Skin of body (tissue), 2 donors: ENCODE data around the gene BICDL2. TPM values are rescaled to one million over a fixed set of nuclear protein-coding genes. Genes with fewer than 3 reads are reported as not detected.

Experiments
- DNase-seq: peaks from one replicate; lab custom pipeline; 2025; lab: John Stamatoyannopoulos, UW
- total RNA-seq: library from RNA; depleted of rRNA; stranded (reverse); fragments of >200 nt; gene quantifications from one replicate; pipeline ENCODE4 v1.2.3, GENCODE V29; 2014

Gene BICDL2
- total RNA-seq, 1 donor from 2014 or later = 10.9 TPM

DNA sequence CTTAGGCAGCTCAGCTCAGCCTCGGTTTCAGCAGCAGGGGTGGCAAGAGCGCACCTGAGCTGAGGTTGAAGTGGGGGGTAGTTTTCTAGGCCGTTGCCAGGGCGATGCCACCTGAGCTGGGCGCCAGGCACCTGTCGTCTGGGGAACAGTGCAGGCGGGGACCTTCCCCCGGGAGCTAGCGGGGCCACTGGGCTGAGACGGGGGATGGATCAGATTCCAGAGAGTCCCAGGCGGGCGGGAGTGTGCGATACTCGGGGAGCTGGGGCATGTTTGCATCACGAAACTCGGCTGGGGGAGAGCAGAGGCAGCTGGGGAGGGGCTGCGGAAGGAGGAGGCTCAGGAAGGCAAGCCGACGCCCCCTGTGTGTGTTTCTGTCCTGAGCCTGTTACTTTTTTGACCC is 24.5 kb downstream of the BICDL2 start:
- DNase-seq = no peak

DNA sequence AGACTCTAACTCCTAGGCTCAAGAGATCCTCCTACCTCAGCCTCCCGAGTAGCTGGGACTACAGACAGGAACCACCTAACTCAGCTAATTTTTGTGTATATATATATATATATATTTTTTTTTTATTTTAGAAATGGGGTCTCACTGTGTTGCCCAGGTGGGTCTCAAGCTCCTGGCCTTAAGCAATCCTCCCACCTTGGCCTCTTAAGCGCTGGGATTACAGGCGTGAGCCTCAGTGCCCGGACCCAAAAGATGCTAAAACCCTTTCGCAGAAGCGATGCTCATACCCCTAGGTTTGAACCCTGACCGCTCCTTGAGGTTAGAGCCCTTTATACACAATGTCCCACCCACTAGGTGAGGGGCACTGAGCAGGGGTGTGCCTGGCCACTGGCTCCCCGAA is 26.2 kb downstream of the BICDL2 start:
- no peak for DNase-seq

DNA sequence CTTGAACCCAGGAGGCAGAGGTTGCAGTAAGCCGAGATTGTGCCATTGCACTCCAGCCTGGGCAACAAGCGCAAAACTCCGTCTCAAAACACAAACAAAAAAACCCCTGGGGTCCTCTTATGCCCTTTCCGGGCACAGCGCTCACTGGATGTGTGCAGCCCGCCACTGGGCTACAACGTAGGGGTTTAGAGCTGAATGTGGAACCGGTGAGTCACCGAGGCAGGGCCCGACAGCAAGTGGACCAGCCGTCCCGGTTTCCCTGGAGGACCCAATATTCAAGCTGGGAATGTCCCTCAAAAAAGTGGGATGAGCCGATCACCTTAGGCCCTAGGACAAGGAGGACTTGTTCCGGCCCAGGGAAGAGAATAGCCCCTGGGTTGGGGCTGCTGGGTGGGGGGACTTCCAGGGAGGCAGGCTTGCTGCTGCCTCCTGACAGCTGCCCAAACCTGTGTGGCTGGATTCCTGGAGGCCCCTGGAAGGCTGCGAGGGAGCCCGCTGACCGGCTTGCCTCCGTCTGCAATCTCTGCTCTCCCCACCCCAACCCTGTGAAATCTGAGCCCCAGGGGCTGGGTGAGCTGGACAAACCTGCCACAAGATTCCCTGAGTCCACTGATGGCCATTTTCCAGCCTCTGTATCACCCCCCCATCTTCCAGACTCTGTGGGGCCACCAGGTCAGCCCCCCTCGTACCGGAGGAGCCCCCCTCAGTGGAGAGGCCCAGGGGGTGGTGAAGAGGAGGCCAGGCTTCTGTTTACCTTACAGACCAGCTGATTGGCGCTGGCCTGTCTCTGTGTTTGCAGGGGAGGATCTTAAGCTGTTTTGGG is 27.0 kb downstream of the BICDL2 start:
- no peak for DNase-seq

DNA sequence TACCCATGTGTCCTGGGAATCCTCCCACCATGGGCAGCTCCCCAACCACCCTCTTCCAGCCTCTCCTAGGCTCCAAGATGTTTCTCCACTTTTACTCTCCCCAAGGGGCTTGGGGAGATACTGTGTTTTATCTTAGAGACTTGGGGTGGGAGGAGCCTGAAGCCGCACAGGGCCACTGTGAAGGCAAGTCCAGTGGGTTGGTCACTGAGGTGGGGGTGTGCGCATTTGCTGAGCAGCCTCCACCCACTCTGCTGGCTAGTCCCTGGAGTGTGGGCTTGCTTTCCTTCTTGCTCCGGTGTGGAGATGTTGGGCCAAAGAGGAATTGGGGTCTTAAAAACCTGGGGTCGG is 28.1 kb downstream of the BICDL2 start:
- no peak for DNase-seq

DNA sequence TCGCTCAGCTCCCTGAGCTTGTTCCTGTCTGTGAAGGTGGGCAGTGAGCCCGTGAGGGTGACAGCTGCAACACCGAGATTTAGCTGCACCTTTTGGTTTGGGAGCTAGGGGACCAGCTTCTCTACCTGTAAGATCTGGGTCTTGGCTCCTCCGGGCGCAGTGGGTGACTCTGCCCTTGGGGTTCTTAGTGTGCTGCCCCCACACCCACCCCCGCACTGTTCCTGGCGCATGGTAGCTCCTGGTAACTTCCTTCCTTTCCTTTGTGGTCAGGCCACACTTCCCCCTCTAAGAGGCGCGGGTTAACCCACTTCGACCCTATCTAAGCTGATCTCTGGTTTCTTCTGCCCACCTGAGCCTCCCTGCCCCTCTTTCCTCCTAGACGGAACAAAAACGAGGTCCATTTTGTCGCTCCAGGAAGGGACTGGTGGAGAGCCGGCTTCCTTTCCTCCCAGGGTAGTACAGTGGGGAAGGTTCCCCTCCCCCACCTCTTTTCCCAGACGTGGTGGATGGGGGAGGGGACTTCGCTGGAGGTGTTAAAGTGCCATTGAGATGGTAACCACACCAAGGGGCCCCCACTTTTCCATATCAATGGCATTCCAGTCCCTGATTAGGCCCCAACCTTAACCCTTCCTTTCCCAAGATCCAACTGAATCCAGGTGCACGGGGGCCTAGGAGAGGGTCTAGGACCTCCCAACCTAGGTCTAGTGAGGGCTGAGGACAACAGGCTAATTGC is 28.6 kb downstream of the BICDL2 start:
- DNase-seq = no peak

DNA sequence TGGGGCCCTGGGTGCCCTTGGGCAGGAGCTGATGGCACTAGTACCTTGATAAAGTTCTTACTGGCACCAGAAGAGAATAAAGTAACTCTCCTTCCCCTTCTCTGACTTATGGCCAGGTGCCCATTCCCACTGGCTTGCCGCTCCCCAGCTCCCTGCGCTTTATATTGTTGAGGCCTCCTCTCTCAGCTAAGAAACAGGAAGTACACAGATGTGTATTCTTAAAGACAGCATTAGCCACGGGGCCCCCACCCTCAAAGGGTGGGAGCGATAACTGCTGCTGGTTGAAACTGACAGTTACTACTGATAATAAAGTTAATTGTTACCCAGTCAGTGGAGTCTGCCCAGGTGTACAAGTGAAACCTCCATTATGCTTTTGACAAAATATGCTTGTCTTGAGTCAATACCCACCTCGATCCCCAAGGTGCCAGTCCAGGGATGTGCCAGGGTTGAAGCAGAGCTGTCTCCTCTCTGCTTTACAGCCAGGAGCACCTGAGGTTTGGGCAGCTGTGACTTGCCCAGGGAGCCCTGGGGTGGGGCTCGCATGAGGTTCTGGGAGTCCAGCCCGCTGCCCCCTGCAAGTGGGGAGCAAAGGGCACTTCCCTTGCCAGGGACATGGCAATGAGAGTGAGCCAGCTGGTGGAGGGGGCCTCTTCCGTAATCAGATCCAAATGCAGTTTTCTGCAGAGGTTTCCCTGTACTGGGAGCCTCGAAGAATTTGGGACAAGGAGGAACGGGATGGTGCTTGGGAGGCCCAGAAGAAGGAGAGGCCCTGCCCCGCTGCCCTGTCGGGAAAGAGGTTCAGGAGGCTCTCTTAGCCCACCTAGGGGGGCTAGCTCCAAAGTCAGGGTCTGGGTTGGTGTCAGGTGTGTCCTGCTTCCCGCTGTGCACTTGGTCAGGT is 29.4 kb downstream of the BICDL2 start:
- DNase-seq = no peak

DNA sequence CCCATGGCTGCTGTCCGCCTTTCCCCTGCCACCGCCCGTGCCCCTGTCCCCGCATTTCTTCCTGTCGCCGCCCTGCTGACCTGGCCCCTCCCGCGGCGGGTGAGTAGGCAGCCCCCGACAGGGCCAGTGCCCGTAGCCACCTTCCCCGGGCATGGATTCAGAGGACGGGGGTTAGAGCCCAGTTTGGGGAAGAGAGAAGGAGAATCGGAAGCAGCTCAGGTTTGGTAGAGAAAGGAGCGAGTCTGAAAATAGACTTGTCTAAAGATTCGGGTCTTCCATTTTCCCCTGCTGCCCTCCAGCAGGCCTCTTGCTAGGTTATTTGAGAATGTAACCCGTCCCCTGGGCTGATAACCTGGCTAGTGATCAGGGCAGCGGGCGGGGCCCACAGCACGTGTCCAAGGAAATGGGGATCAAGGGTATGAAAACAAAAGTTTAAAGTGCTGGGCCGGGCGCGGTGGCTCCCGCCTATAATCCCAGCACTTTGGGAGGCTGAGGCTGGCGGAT is 31.9 kb downstream of the BICDL2 start:
- no peak for DNase-seq

DNA sequence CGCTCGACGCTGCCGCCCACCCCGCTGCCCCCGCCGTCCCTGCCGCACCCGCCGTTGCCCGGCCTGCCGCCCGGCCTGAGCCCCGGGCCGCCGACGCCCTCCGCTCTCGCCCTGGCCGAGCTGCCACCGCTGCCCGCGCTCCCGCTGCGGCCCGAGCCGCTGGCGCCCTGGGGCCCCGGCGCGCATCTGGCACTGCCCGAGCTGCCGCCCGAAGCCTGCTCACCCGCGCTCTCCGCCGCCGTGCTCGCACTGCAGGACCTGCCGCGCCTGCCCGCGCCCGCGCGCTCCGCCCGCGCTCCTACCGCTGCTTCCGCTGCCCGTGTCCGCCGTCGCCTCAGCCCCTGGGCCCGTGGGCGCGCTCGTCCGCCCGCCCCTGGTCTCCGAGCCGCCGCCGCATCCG is 32.4 kb downstream of the BICDL2 start:
- DNase-seq = no peak

DNA sequence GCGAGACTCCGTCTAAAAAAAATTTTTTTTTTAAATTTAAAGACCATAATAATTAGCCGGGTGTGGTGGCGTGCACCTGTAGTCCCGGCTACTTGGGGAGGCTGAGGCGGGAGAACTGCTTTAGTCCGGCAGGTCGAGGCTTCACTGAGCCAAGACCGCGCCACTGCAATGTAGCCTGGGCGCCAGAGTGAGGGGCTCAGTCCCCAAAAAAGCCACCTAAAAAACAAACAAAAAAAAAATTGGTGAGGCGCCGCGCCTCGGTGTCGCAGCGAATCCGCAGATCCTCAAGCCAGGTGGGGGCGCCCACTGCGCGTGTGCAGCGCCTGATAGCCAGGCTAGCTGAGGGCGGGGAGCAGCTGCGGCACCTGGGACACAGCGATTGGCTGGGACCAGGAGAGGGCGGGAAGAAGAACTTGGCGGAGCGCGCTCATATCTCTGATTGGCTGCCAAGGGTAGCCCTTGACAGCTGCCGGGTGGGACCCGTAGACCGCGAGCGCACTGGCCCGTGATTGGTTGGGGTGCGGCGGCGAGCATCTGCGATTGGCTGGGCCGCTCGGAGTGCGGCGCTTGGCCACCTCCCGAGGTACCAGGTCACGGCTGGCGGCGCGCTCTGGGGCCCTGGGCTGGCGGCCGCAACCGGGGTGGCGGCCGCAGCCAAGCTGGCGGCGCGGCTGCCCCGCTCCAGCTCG is 33.0 kb downstream of the BICDL2 start:
- DNase-seq = peak; percentile 94

DNA sequence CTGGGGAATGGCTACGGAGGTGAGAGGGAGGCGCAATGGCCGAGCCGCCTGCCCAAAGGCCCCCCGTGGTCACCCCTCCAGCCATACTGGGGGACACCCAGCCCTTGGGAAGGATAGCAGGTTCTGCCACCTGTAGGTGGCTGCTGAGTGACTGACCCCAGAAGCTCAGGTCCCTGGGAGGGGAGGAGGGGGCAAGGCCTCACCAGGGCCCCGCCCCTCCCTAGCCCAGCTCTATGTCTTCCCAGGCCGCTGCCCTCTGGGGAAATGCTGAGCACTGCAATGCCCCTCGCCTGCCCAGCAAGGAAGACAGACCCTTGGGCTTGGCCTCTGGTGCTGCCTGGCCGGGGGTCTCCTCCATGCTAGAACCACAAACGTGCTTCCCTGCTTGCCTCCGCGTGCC is 35.4 kb downstream of the BICDL2 start:
- DNase-seq = no peak

DNA sequence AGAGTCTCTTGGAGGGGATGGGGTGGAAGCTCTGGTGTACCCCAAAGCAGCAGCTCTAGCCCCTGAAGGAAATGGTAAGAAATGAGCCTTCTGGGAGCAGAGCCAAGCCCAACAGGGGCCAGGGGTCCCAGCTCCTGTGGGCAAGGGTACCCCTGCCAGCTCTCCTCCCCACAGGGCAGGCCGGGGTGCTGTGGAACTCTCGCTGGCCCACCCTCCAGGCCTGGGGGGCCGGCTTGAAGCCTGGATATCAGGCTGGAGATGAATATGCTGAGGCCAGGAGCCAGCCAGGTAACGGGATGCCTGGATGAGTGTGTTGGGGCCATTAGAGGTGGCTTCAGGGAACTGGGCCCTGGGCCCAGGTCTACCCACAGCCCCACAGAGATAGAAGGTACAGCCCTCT is 36.2 kb downstream of the BICDL2 start:
- no peak for DNase-seq

DNA sequence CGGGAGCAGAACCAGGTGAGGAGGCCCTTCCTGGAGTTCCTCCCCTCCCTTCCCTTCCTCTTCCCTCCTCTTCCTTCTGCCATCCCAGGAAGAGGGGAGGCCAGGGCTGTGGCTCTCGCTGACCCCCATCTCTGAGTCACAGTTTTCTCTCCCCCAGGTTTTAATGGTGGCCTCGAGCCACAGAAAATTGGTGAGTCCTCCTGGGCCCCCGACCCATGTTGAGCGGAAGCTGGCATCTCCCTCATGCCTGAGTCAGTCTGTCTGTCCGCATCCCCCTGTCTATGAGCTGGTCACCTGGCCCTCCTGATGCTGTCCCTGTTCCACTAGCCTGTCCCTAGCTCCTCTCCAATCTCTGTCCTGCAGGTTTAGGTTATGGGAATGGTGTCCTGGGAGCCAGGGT is 36.8 kb downstream of the BICDL2 start:
- DNase-seq = no peak

DNA sequence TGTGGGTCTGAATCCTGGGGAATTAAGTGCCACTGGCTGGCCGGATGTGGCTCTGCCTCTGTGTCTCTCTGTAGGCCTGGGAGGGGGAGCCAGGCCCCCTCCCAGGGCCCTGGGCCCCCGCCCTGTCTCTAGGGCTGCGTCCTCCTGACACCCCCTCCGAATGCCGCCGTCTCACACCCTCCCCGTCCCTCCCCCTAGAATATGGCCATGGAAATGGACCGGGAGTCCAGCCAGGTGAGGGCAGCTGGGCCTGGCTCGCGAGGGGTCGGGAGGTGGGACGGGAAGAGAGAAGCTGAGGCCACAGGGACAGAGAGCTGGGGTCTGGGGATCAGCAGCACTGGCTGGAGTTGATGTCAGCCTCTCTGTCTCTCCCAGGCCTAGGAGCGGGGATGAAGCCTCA is 40.4 kb downstream of the BICDL2 start:
- no peak for DNase-seq

DNA sequence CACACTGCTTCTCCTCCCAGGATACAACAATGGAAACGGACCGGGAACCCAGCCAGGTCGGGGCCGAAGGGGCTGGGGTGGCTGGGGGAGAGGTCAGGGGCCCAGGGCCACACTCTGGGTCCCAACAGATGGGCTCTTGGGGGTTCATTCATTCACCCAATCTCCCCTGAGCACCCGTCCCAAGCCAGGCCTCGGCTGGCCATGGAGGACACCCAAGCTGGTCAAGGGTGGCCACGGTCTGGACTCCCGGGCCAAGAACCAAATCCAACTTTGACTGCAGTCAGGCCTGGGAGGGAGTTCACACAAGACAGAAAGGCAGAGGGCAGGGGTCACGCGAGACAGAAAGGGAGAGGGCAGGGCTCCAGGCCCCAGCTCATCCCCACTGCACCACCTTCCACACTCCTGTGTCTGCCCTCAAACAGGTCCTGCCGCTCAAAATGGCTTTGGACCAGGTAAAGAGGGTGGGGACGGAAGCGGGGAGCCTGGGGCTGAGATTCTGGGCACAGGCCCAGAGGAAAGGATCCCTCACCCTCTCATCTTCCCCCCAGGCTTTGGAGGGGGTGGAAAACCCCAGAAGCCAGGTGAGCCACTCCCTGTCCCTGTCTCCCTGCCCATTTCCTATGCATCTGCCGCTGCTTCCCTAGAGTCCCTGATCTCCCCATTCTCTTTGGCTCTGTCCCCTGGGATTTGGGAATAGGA is 44.2 kb downstream of the BICDL2 start:
- DNase-seq = no peak

DNA sequence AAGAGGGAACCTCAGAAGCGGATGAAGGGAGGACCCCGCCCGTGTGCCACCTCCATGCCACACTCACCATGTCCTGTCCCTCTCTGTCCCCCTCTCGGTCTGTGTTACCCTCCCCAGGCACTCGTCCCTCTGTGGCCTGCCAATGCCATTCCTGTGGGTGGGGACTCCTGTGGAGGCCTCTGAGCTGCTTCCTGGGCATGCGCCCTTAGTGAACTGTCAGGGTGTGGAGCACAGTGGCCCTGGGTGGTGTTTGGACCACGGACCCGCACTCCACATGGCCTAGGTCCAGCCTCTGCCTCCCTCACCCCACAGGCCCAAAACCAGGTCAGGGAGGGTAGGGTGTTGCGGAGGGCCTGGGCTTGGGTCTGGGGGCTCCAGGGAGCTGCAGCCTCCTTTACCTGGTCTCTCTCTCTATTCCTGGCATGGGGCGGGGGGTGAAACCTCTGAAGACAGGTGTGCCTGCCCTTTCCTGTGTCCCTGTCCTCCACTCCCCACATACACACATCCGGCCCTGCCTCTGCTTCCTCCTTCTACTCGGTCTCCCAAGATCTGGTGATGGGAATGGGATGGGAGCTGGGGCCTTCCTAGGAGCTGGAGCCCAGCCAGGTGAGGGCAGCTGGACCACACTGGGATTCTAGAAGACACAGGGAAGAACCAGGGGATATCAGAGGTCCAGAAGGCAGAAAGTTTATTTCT is 45.0 kb downstream of the BICDL2 start:
- DNase-seq = no peak

DNA sequence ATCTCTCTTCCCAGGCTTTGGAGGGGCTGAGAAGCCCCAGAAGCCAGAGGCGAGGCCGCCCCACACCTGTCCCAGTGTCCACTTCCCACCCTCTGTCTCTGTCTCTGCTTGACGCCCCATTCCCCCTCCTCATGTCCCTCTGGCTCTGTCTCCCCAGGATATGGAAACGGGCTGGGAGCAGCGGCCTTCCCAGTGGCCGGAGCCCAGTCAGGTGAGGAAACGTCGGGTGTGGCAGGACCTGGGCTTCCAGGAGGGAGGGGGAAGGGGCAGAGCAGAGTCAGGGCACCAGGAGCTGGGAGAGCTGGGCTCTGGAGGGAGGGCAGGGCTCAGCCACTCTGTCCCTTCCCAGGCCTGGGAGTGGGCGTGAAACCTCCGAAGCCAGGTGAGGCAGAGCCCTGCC is 45.9 kb downstream of the BICDL2 start:
- DNase-seq = no peak

DNA sequence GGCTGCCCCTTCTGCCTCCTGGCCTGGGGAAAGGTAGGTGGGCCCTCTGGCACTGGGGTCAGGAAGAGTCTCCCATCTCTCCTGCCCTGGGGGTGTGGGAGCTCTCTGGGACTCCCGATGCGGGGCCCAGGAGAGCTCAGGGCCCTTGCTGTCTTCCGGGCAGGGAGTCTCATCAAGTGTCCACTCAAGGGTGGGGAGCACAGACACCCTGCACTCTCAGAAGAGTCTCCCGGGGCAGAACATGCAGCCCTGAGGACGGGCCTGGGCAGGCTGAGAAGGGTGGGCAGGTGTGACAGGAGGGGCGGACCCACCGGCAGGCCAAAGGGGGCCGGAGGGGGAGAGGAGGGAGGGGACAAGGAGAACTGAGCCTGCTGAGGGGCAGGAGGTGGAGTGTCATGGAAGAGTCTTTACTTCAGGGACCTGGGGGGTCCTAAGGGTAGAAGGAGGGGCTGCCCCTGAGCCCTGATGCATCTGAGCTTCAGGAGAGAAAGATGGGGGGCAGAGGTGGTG is 48.1 kb downstream of the BICDL2 start:
- DNase-seq = no peak

DNA sequence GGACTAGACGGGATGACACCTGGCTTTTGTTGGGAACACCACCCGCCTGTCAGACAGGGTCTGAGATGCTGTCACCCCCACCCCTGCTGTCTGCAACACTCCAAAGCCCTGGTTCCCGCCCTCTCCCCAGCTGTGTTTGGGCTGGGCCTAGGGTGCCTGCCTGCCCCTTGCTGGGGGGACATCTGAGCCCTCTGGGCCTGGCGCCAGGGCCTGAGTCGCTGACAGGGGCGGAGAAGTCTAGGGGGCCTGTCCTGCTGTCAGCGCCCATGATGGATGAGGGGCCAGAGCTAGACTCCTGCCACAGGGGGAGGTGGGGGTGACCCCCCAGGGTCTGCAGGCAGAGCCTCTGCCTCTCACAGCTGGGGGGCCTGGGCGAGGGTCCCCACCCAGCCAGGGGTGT is 48.9 kb downstream of the BICDL2 start:
- no peak for DNase-seq

DNA sequence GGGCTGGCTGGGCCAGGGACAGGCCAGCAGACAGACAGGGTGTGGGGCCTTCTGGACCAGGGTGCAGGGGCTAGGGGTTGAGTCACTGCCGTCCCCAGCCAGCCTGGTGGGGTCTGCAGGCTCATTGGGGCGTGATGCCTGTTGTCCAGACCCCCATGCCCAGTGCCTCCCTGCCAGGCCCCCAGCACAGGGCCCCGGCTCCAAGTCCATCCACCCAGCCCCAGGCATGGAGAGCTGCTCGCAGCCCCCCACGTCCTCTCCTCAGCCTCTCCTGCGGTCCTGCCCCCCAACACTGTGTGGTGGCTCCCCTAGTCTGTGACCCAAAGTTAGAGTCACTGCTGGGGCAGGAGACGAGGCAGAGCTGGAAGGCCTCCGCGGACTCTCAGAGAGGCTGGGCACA is 49.5 kb downstream of the BICDL2 start:
- no peak for DNase-seq
